Measurements from ENCODE around the gene GRIK4. TPM values are rescaled to one million over a fixed set of nuclear protein-coding genes. Genes with fewer than 3 reads are reported as not detected.

Gene GRIK4
- total RNA-seq, 1 experiment from 2014 or later, result not detected

GRCh38 chr11:120657306-120658070 is 145.9 kb downstream of the GRIK4 start:
- Mint-ChIP-seq H3K27me3 (ENCODE audit: insufficient read depth, unreplicated experiment) (peaks cover 44% of the 10 kb centered on the region), H3K4me1 (ENCODE audit: insufficient read depth, unreplicated experiment) (no peaks in the 10 kb centered on the region), H3K9me3 (ENCODE audit: unreplicated experiment) (no peaks in the 10 kb centered on the region), H3K4me3 (ENCODE audit: unreplicated experiment) (no peak overlapping the region), H3K36me3 (ENCODE audit: insufficient read depth, unreplicated experiment) (no peaks in the 10 kb centered on the region), H3K27ac (ENCODE audit: low read depth, unreplicated experiment) (no peak overlapping the region)
- no peak for TF ChIP-seq CTCF (IDR thresholded peaks at IDR 0.05; ENCODE audit: unreplicated experiment)
- ChIA-PET CTCF (interaction anchor here (0.6 to 0.7 kb wide), 2 partner anchors 144 to 519 kb away, joined by 3 read pairs; no protein-coding TSS in a partner anchor), POLR2A (interaction anchor here (0.6 kb wide), 1 partner anchor 184 kb away, joined by 3 read pairs; no protein-coding TSS in a partner anchor)
- no peak for DNase-seq (ENCODE audit: unreplicated experiment)
- intact Hi-C loops (cut with micrococcal nuclease), result no loop called here
- BruUV-seq (replicated peaks), result no TSS peak

GRCh38 chr11:120658071-120658423 is 146.5 kb downstream of the GRIK4 start:
- intact Hi-C loops (cut with micrococcal nuclease), result no loop called here
- BruUV-seq (replicated peaks), result no TSS peak
- CTCF ChIA-PET, result no interaction called here

GRCh38 chr11:120659076-120659475 is 147.5 kb downstream of the GRIK4 start:
- DNase-seq (ENCODE audit: unreplicated experiment), result no peak
- no TSS peak for BruUV-seq (replicated peaks)
- intact Hi-C loops (cut with micrococcal nuclease), result no loop called here
- Mint-ChIP-seq H3K27me3 (ENCODE audit: insufficient read depth, unreplicated experiment) (peaks cover 60% of the 10 kb centered on the region), H3K4me3 (ENCODE audit: unreplicated experiment) (no peak overlapping the region), H3K9me3 (ENCODE audit: unreplicated experiment) (no peaks in the 10 kb centered on the region), H3K27ac (ENCODE audit: low read depth, unreplicated experiment) (no peak overlapping the region), H3K36me3 (ENCODE audit: insufficient read depth, unreplicated experiment) (no peaks in the 10 kb centered on the region), H3K4me1 (ENCODE audit: insufficient read depth, unreplicated experiment) (no peaks in the 10 kb centered on the region)
- ChIA-PET CTCF (interaction anchor here (0.9 to 1.6 kb wide), 2 partner anchors 26 to 147 kb away, joined by 3 to 5 read pairs; no protein-coding TSS in a partner anchor), POLR2A (no interaction called here)
- TF ChIP-seq CTCF (IDR thresholded peaks at IDR 0.05; ENCODE audit: unreplicated experiment), result no peak

More at GRCh38 chr11:120658071-120658423, 146.5 kb downstream of the GRIK4 start:
- H3K9me3 Mint-ChIP-seq (ENCODE audit: unreplicated experiment), result no peaks in the 10 kb centered on the region
- H3K27me3 Mint-ChIP-seq (ENCODE audit: insufficient read depth, unreplicated experiment), result peaks cover 50% of the 10 kb centered on the region
- H3K27ac Mint-ChIP-seq (ENCODE audit: low read depth, unreplicated experiment), result no peak overlapping the region
- no peak overlapping the region for H3K4me3 Mint-ChIP-seq (ENCODE audit: unreplicated experiment)
- H3K4me1 Mint-ChIP-seq (ENCODE audit: insufficient read depth, unreplicated experiment), result no peaks in the 10 kb centered on the region
- TF ChIP-seq CTCF (IDR thresholded peaks at IDR 0.05; ENCODE audit: unreplicated experiment), result no peak
- H3K36me3 Mint-ChIP-seq (ENCODE audit: insufficient read depth, unreplicated experiment), result no peaks in the 10 kb centered on the region
- DNase-seq (ENCODE audit: unreplicated experiment), result no peak
- POLR2A ChIA-PET, result no interaction called here

- CTCF ChIA-PET, result interaction anchor here (0.7 to 1.6 kb wide), 4 partner anchors 7 to 146 kb away, joined by 3 to 5 read pairs (median 4); no protein-coding TSS in a partner anchor
- Mint-ChIP-seq H3K4me3 (ENCODE audit: unreplicated experiment) (no peak overlapping the region), H3K27me3 (ENCODE audit: insufficient read depth, unreplicated experiment) (peaks cover 63% of the 10 kb centered on the region), H3K4me1 (ENCODE audit: insufficient read depth, unreplicated experiment) (no peaks in the 10 kb centered on the region), H3K36me3 (ENCODE audit: insufficient read depth, unreplicated experiment) (no peaks in the 10 kb centered on the region), H3K9me3 (ENCODE audit: unreplicated experiment) (no peaks in the 10 kb centered on the region), H3K27ac (ENCODE audit: low read depth, unreplicated experiment) (no peak overlapping the region)
- intact Hi-C loops (cut with micrococcal nuclease), result no loop called here
- TF ChIP-seq CTCF (IDR thresholded peaks at IDR 0.05; ENCODE audit: unreplicated experiment), result peak; percentile 26
- POLR2A ChIA-PET, result no interaction called here
- no TSS peak for BruUV-seq (replicated peaks)
- DNase-seq (ENCODE audit: unreplicated experiment), result peak; percentile 40
Observed at GRCh38 chr11:120660024-120660565, 148.5 kb downstream of the GRIK4 start.

Data from MCF 10A (cell line).